ENCODE measurements around the gene DDX51.

DNA sequence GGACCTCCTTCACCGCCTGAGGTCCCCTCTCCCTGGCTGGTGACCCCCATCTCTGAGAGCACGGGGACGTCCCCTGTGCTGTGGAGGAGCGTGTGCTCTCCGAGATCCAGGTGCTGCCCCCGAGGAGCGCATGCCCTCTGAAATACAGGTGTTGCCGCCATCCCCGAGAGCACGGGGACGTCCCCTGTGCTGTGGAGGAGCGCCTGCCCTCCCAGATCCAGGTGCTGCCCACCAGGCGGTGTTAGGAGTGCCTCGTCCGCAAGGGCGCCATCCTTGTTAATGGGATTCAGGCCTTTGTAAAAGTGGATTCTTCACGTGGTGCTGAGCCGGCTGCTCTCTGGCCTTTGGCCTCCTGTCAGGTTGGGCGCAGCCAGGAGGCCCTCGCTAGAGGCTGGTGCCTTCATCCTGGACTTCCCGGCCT is 10.2 kb upstream of the DDX51 start:
- TF ChIP-seq, protein P1, sequence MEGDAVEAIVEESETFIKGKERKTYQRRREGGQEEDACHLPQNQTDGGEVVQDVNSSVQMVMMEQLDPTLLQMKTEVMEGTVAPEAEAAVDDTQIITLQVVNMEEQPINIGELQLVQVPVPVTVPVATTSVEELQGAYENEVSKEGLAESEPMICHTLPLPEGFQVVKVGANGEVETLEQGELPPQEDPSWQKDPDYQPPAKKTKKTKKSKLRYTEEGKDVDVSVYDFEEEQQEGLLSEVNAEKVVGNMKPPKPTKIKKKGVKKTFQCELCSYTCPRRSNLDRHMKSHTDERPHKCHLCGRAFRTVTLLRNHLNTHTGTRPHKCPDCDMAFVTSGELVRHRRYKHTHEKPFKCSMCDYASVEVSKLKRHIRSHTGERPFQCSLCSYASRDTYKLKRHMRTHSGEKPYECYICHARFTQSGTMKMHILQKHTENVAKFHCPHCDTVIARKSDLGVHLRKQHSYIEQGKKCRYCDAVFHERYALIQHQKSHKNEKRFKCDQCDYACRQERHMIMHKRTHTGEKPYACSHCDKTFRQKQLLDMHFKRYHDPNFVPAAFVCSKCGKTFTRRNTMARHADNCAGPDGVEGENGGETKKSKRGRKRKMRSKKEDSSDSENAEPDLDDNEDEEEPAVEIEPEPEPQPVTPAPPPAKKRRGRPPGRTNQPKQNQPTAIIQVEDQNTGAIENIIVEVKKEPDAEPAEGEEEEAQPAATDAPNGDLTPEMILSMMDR (IDR thresholded peaks at IDR 0.05): no peak
- TF ChIP-seq POLR2A (IDR thresholded peaks at IDR 0.05): no peak

Data from Peyer's patch (tissue), 4 donors.